Duodenal mucosa (tissue), 2 donors: Measurements from ENCODE around the gene BRME1.

Source experiments
- H3K27ac ChIP-seq: one replicate; pipeline ENCODE4 v1.7.0; 2013; ENCODE audit warnings: low read depth, low read length
- H3K27me3 ChIP-seq, 2 donors: one replicate each; pipeline ENCODE4 v1.7.0; 2013; ENCODE audit warnings: low read length in 2 of 2, control low read depth in 1 of 2; ENCODE audit not compliant: insufficient read depth in 2 of 2, control insufficient read depth in 1 of 2
- H3K36me3 ChIP-seq, 2 donors: one replicate each; pipeline ENCODE4 v1.7.0; 2013; ENCODE audit warnings: low read length in 2 of 2, control low read depth in 1 of 2; ENCODE audit not compliant: insufficient read depth in 2 of 2, control insufficient read depth in 1 of 2
- H3K4me1 ChIP-seq, 2 donors: one replicate each; pipeline ENCODE4 v1.7.0; 2013; ENCODE audit warnings: low read length in 2 of 2, control low read depth in 1 of 2; ENCODE audit not compliant: insufficient read depth in 2 of 2, control insufficient read depth in 1 of 2
- H3K4me3 ChIP-seq, 2 donors: one replicate each; pipeline ENCODE4 v1.7.0; 2013; ENCODE audit warnings: low read length in 2 of 2, low read depth in 1 of 2
- H3K9ac ChIP-seq, 2 donors: one replicate each; pipeline ENCODE4 v1.7.0; 2013; ENCODE audit warnings: low read length in 2 of 2, low read depth in 1 of 2
- H3K9me3 ChIP-seq, 2 donors: one replicate each; pipeline ENCODE4 v1.7.0; 2013; ENCODE audit warnings: low read length in 2 of 2, control low read depth in 1 of 2; ENCODE audit not compliant: control insufficient read depth in 1 of 2

Gene BRME1

GRCh38 chr19:13847407-13848339 is 58.2 kb downstream of the BRME1 start:
- no peaks in the 10 kb centered on the region for H3K36me3 ChIP-seq
- peaks cover 44 to 56% of the 10 kb centered on the region in 2 donors for H3K4me1 ChIP-seq
- peak overlapping the region; percentile 64 to 66 for H3K4me3 ChIP-seq
- no peaks in the 10 kb centered on the region for H3K9me3 ChIP-seq
- H3K27me3 ChIP-seq = no peaks in the 10 kb centered on the region
- peak overlapping the region; percentile 65 to 82 for H3K9ac ChIP-seq
- H3K27ac ChIP-seq = peak overlapping the region; percentile 98

- H3K4me3 ChIP-seq = peak overlapping the region; percentile 64 to 66
- no peaks in the 10 kb centered on the region for H3K27me3 ChIP-seq
- peaks cover 45 to 58% of the 10 kb centered on the region in 2 donors for H3K4me1 ChIP-seq
- H3K9me3 ChIP-seq = no peaks in the 10 kb centered on the region
- H3K27ac ChIP-seq = peak overlapping the region; percentile 98
- H3K9ac ChIP-seq = peak overlapping the region; percentile 65 to 82
- no peaks in the 10 kb centered on the region for H3K36me3 ChIP-seq
Observed at GRCh38 chr19:13846557-13847406, 59.1 kb downstream of the BRME1 start.

GRCh38 chr19:13844130-13844631 is 61.7 kb downstream of the BRME1 start:
- Histone ChIP-seq H3K4me3 (no peak overlapping the region), H3K9ac (peak overlapping the region; percentile 25 to 88), H3K9me3 (no peaks in the 10 kb centered on the region), H3K27me3 (no peaks in the 10 kb centered on the region), H3K4me1 (peaks cover 52 to 66% of the 10 kb centered on the region in 2 donors), H3K36me3 (no peaks in the 10 kb centered on the region), H3K27ac (peak overlapping the region; percentile 52)

GRCh38 chr19:13843104-13843921 is 62.6 kb downstream of the BRME1 start:
- H3K36me3 ChIP-seq = no peaks in the 10 kb centered on the region
- H3K9ac ChIP-seq = peak overlapping the region; percentile 45 to 88
- no peaks in the 10 kb centered on the region for H3K9me3 ChIP-seq
- H3K27me3 ChIP-seq = no peaks in the 10 kb centered on the region
- peaks cover 59 to 69% of the 10 kb centered on the region in 2 donors for H3K4me1 ChIP-seq
- H3K27ac ChIP-seq = peak overlapping the region; percentile 97
- H3K4me3 ChIP-seq = peak overlapping the region; percentile 57 to 66

GRCh38 chr19:13842291-13843103 is 63.4 kb downstream of the BRME1 start:
- Histone ChIP-seq H3K9me3 (no peaks in the 10 kb centered on the region), H3K27me3 (no peaks in the 10 kb centered on the region), H3K4me1 (peaks cover 54 to 68% of the 10 kb centered on the region in 2 donors), H3K36me3 (no peaks in the 10 kb centered on the region), H3K4me3 (peak overlapping the region; percentile 79 to 88), H3K9ac (peak overlapping the region; percentile 83 to 88), H3K27ac (peak overlapping the region; percentile 97)

GRCh38 chr19:13841962-13842290 is 64.0 kb downstream of the BRME1 start:
- Histone ChIP-seq H3K4me1 (peaks cover 52 to 71% of the 10 kb centered on the region in 2 donors), H3K27ac (peak overlapping the region; percentile 97), H3K36me3 (no peaks in the 10 kb centered on the region), H3K9me3 (no peaks in the 10 kb centered on the region), H3K27me3 (no peaks in the 10 kb centered on the region), H3K4me3 (peak overlapping the region; percentile 79 to 88), H3K9ac (peak overlapping the region; percentile 83 to 88)

GRCh38 chr19:13841086-13841961 is 64.6 kb downstream of the BRME1 start:
- peak overlapping the region; percentile 97 for H3K27ac ChIP-seq
- H3K36me3 ChIP-seq = peaks cover 0 to under 1% of the 10 kb centered on the region in 2 donors
- H3K9me3 ChIP-seq = no peaks in the 10 kb centered on the region
- H3K4me1 ChIP-seq = peaks cover 46 to 70% of the 10 kb centered on the region in 2 donors
- peak overlapping the region; percentile 79 to 88 for H3K4me3 ChIP-seq
- no peaks in the 10 kb centered on the region for H3K27me3 ChIP-seq
- H3K9ac ChIP-seq = peak overlapping the region; percentile 83 to 88

- Histone ChIP-seq H3K27ac (peak overlapping the region; percentile 97), H3K27me3 (no peaks in the 10 kb centered on the region), H3K4me1 (peaks cover 50 to 72% of the 10 kb centered on the region in 2 donors), H3K36me3 (peaks cover 0 to 9% of the 10 kb centered on the region in 2 donors), H3K9ac (peak overlapping the region; percentile 83 to 88), H3K9me3 (no peaks in the 10 kb centered on the region), H3K4me3 (peak overlapping the region; percentile 79 to 88)
Observed at GRCh38 chr19:13840305-13841085, 65.4 kb downstream of the BRME1 start.
